HG03066 (cell line): ENCODE data around the gene TMEM258.

Source experiments
- ATAC-seq: cut with Tn5 transposase; IDR thresholded peaks from one replicate; pipeline ENCODE4 v1.9.1; 2021; ENCODE audit warnings: low read depth; ENCODE audit not compliant: unreplicated experiment

The TMEM258 gene

GRCh38 chr11:61792310-61793082 lies at the start of gene TMEM258, which contains the start of gene FEN1:
Gene TMEM258 (minus strand): TSS chr11:61792599. CDS start chr11:61792558, 41 bp downstream.
Gene FEN1 (plus strand): TSS chr11:61792911. CDS start chr11:61795362, 2,451 bp downstream.
- ATAC-seq = peak; percentile 77

GRCh38 chr11:61841636-61842527 lies 49.5 kb upstream of the TMEM258 start:
- ATAC-seq = no peak

DNA sequence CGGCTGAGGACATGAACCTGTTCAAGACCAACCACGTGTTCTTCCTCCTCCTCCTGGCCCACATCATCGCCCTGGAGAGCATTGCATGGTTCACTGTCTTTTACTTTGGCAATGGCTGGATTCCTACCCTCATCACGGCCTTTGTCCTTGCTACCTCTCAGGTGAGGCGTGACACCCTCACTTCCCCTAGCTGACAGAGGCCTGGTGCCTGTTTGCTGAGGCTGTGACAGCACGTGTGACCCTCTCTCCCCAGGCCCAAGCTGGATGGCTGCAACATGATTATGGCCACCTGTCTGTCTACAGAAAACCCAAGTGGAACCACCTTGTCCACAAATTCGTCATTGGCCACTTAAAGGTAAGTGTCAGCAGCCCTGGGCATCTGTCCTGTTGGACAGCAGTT lies 48.0 kb upstream of the TMEM258 start:
- ATAC-seq = no peak

DNA sequence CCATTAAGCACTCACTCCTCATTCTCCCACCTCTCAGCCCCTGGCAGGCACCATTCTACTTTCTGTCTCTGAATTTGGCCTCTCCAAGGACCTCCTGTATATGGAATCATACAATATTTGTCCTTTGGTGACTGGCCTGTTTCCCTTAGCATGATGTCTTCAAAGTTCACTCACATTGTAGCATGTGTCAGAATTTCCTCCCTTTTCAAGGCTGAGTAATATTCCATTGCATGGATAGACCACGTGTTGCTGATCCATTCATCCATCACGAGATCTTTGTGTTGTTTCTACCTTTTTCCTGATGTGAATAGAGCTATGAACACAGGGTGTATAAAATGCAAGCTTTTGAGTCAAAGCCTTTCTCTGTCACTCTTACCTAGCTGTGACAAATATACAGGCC lies 47.3 kb upstream of the TMEM258 start:
- no peak for ATAC-seq

DNA sequence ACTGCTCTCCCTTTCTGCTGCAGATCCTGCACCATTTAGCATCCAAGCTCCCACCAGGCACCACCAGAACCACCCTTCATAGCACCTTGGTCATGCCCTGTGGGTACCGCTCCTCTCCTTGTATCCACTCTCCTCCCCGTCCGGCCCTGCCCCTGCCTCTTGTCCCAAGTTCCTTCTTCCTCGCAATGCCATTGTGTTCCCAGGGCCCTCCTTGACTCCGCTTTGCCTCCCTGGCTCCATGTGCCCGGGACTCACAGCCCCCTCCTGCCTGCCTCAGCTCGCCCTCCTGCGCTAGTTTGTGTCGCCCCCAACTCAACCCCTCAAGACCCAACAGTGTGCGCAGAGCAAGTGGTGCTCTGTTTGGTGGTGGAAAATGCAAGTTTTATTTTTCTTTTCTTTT lies 46.5 kb upstream of the TMEM258 start:
- no peak for ATAC-seq

GRCh38 chr11:61838501-61838900 lies 46.1 kb upstream of the TMEM258 start:
- ATAC-seq = no peak

DNA sequence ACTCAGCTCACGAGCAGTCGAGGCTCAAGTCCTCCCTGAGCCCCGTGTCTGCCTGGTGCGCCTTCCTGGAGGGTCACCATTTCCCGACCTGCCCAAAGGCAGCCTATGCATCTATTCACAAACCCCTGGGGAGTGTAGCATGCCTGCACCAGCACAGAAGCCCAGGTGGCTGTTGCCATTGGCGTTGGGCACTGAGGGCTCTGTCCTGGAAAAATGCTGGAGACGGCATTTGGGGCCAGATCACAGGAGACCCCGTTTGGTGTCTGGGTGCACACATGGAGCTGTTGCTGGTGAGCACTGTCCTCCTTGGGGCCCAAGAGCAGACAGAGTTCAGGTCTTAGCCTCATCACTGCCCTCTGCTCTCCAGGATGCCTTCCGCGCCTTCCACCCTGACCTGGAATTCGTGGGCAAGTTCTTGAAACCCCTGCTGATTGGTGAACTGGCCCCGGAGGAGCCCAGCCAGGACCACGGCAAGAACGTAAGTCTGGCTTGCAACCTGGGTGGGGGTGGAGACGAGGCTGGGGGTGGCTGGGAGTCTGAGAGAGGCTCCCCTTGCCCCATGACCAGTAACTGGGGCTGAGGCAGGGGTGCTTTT lies 45.1 kb upstream of the TMEM258 start:
- no peak for ATAC-seq

DNA sequence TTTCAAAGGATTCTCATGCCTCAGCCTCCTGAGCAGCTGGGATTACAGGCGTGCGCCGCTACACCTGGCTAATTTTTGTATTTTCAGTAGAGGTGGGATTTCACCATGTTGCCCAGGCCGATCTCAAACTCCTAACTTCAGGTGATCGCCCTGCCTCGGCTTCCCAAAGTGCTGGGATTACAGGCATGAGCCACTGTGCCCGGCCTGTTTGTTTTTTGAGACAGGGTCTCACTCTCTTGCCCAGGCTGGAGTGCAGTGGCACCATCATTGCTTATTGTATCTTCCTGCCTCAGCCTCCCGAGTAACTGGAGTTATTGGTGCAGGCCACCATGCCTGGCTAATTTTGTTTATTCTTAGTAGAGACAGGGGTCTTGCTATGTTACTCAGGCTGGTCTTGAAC lies 43.8 kb upstream of the TMEM258 start:
- no peak for ATAC-seq

DNA sequence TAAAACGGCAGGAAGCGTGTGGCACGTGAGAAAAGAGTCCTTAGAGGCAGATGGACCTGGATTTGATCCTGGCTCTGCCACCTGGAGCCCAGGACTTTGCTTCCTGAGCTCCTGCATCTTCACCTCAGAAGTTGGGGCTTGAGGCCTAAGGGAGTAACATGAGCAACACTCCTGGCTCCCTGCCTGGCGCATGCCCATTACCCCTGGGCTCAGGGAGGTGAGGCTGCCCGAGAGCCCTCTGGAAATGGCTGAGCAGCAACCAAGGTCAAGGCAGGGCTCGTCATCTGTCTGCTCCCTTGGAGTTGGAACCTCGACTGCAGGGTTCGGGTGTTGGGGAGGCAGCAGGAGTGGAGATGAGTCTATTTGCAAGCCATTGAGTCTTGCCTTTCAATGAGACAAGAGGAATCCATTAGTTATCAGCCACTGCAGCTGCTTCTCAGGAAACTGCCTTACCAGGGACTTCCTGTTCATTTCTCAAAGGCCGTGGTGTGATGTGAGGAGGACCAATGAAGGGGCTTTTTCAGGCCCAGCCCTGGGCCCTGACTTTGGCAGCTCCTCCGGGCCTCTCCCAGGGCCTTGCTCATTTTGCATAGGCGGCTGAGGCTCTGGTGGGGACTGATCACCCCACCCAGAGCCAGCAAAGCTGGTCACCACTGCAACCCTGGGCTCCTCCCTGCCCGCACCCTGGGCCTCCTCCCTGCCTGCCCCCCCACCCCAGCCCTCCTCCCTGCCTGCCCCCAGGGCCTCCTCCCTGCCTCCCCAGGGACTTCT lies 42.1 kb upstream of the TMEM258 start:
- ATAC-seq = peak; percentile 82

DNA sequence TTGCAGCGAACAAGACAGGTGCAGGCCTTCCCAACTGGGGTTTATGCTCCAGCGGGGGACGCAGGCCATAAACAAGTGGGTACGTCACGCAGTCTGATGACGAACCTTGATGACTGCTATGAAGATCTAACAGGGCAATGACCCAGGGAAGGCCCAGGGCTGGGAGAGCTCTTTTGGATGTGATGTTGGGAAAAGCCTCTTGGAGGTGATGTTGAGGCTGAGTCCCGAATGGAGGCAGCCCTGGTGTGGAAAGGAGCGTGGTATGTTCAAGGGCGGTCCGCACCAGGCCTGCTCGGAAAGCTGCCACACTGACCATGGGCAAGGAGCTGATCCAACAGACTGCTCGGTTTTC lies 41.5 kb upstream of the TMEM258 start:
- no peak for ATAC-seq

DNA sequence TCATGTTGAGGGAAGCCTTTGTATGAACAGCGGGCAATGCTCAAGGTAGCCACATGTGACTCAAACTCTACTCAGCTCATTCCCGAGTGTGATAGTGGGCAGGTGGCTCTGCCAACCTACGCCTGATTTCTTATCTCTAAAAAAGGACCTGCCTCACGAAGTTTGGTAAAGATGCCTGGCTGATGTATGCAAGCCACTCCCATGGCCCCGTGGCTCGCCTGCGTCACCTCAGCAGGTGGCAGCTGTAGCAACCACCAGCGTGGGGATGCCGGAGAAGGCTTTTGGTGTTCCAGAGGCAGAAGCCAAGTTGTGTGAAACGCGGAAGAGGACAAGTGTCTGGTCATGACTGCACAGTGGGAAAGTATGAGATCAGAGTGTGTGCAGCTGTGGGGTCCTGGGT lies 41.1 kb upstream of the TMEM258 start:
- ATAC-seq = no peak

DNA sequence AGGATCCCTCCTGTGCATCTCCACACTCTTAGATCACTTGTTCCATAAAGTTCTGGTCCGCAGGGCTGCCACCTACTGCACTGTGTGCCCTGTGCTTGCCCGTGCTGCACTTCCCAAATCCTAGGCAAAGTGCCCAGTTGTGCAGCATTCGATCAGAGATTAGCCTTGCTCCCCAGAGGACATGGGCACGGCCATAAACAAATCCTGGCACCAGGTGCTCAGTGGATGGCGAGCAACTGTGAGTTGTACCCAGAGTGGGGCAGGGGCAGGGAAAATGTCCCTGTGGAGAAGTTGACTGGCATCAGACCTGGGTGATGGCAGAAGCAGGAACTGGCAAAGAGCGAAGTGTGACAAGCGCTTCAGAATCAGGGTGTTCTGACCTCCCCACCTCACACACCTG lies 40.4 kb upstream of the TMEM258 start:
- ATAC-seq = no peak

- ATAC-seq = no peak
Measured at GRCh38 chr11:61832207-61832606, 39.8 kb upstream of the TMEM258 start.

GRCh38 chr11:61830237-61831105 lies 38.1 kb upstream of the TMEM258 start:
- no peak for ATAC-seq

DNA sequence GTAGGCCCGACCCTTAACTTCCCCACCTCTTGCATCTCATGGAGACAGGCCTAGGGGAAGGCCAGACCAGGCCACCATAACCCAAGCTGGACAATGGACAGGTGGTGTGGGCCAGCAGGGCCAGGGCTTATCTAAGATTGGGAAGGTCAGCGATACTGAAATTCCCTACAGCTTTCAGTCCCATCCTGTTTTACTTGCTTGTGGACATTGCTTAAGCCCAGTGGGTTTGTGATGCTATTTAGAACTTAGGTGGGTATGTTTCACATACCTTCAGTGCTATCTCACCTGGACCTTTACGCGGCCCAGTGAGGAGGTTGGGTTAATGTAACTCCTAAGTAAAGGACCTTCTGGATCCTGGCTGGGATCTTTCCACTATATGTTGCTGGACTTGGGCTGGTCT lies 37.4 kb upstream of the TMEM258 start:
- no peak for ATAC-seq

GRCh38 chr11:61828629-61829407 lies 36.4 kb upstream of the TMEM258 start:
- ATAC-seq = no peak

- ATAC-seq = no peak
Measured at GRCh38 chr11:61828379-61828628, 35.9 kb upstream of the TMEM258 start.

GRCh38 chr11:61827571-61828378 lies 35.4 kb upstream of the TMEM258 start, which contains the start of gene FADS2:
Gene FADS2 (plus strand): TSS chr11:61828300. CDS start chr11:61828391, 91 bp downstream.
- peak; percentile 68 for ATAC-seq
